SK-N-SH (cell line): ENCODE results near the gene TBL2.

Experiments
- CTCF ChIP-seq: fragments of 200-600 bp; sonication (generic); IDR thresholded peaks from 2 replicates; pipeline ENCODE4 v1.6.1; 2017; ENCODE audit warnings: antibody characterized with exemption, mild to moderate bottlenecking, moderate library complexity
- EP300 ChIP-seq, 2 experiments: IDR thresholded peaks; 2 replicates each; pipeline versions ENCODE4 v1.4.0 to v1.6.1; 2012; ENCODE audit warnings: borderline replicate concordance in 1 of 2, low read depth in 1 of 2, low read length in 1 of 2
- EZH2phosphoT487 ChIP-seq: fragments of 200-600 bp; sonication (generic); IDR thresholded peaks from 2 replicates; pipeline ENCODE4 v1.6.1; 2017; ENCODE audit warnings: low read depth, mixed run types, mild to moderate bottlenecking, antibody characterized with exemption, moderate library complexity, borderline replicate concordance
- IRF3 ChIP-seq: fragments of 150-350 bp; IDR thresholded peaks from 2 replicates; pipeline ENCODE4 v1.6.1; 2016; ENCODE audit warnings: mild to moderate bottlenecking, low read depth, low read length
- MXI1 ChIP-seq: IDR thresholded peaks from 2 replicates; pipeline ENCODE4 v1.6.1; 2012; ENCODE audit warnings: mild to moderate bottlenecking, low read depth, low read length, improper control_type of control experiment
- POLR2AphosphoS5 ChIP-seq: IDR thresholded peaks from 2 replicates; pipeline ENCODE4 v1.6.1; 2012; ENCODE audit warnings: low read depth, low read length
- RAD21 ChIP-seq: IDR thresholded peaks from 2 replicates; pipeline ENCODE4 v1.6.1; 2012; ENCODE audit warnings: mild to moderate bottlenecking, low read length
- RCOR1 ChIP-seq: fragments of 150-350 bp; IDR thresholded peaks from 2 replicates; pipeline ENCODE4 v1.6.1; 2017; ENCODE audit warnings: antibody characterized with exemption, low read length
- TEAD4 ChIP-seq: IDR thresholded peaks from 2 replicates; pipeline ENCODE4 v1.4.0; 2012; ENCODE audit warnings: mild to moderate bottlenecking, borderline replicate concordance; ENCODE audit not compliant: insufficient read depth
- ZBTB33 ChIP-seq: IDR thresholded peaks from 2 replicates; pipeline ENCODE4 v1.4.0; 2012; ENCODE audit warnings: low read depth, borderline replicate concordance

GRCh38 chr7:73599151-73599882 is 20.9 kb upstream of the TBL2 start:
- TF ChIP-seq CTCF: no peak
- TF ChIP-seq IRF3: no peak
- no peak for TF ChIP-seq POLR2AphosphoS5
- no peak for TF ChIP-seq EZH2phosphoT487
- no peak for TF ChIP-seq EP300 (IDR thresholded peaks at IDR 0.05; ENCODE audit: borderline replicate concordance in 1 of 2, low read depth in 1 of 2, low read length in 1 of 2)
- TF ChIP-seq RCOR1: no peak
- TF ChIP-seq TEAD4: no peak
- TF ChIP-seq RAD21: no peak
- TF ChIP-seq ZBTB33: no peak
- TF ChIP-seq MXI1: no peak
